Subcutaneous abdominal adipose tissue (tissue), 5 donors: ENCODE measurements around the gene PARD3B.
"Not testable (repeated sequence)": the region's sequence is repeated elsewhere in the genome, so short reads cannot be mapped to it uniquely, and the experiment has no call there.

Experiments used
- H3K27ac ChIP-seq: one replicate; pipeline ENCODE4 v1.7.0; 2013; ENCODE audit warnings: low read depth, mild to moderate bottlenecking, inconsistent platforms, low read length, moderate library complexity
- H3K27me3 ChIP-seq, 5 donors: one replicate each; pipeline ENCODE4 v1.7.0; 2013; ENCODE audit warnings: low read length in 5 of 5, inconsistent platforms in 1 of 5; ENCODE audit not compliant: control insufficient read depth in 5 of 5, insufficient read depth in 4 of 5
- H3K36me3 ChIP-seq, 5 donors: one replicate each; pipeline ENCODE4 v1.7.0; 2013; ENCODE audit warnings: low read length in 5 of 5; ENCODE audit not compliant: control insufficient read depth in 5 of 5, insufficient read depth in 5 of 5
- H3K4me1 ChIP-seq, 5 donors: one replicate each; pipeline ENCODE4 v1.7.0; 2013; ENCODE audit warnings: low read length in 5 of 5, mild to moderate bottlenecking in 3 of 5, moderate library complexity in 1 of 5; ENCODE audit not compliant: control insufficient read depth in 5 of 5, insufficient read depth in 5 of 5
- H3K4me3 ChIP-seq, 5 donors: one replicate each; pipeline ENCODE4 v1.7.0; 2013; ENCODE audit warnings: low read length in 5 of 5, low read depth in 1 of 5
- H3K9ac ChIP-seq, 5 donors: one replicate each; pipeline ENCODE4 v1.7.0; 2013; ENCODE audit warnings: low read length in 5 of 5, mild to moderate bottlenecking in 4 of 5, moderate library complexity in 3 of 5
- H3K9me3 ChIP-seq, 5 donors: one replicate each; pipeline ENCODE4 v1.7.0; 2013; ENCODE audit warnings: low read length in 5 of 5; ENCODE audit not compliant: control insufficient read depth in 5 of 5
- donor health status: healthy.
- donor health status: healthy.
- donor health status: healthy.
- donor health status: healthy.
- donor health status: healthy.

PARD3B gene

GRCh38 chr2:205217004-205217403, 671.7 kb downstream of the PARD3B start:
- no peaks in the 10 kb centered on the region for H3K4me1 ChIP-seq
- H3K27me3 ChIP-seq, result no peaks in the 10 kb centered on the region
- H3K9ac ChIP-seq, result no peak overlapping the region
- H3K36me3 ChIP-seq, result no peaks in the 10 kb centered on the region
- H3K4me3 ChIP-seq, result no peak overlapping the region
- H3K27ac ChIP-seq, result no peak overlapping the region
- H3K9me3 ChIP-seq, result no peaks in the 10 kb centered on the region

GRCh38 chr2:205218056-205218455, 672.8 kb downstream of the PARD3B start:
- Histone ChIP-seq H3K4me1 (no peaks in the 10 kb centered on the region), H3K36me3 (no peaks in the 10 kb centered on the region), H3K9me3 (no peaks in the 10 kb centered on the region), H3K27me3 (no peaks in the 10 kb centered on the region), H3K27ac (no peak overlapping the region), H3K9ac (no peak overlapping the region), H3K4me3 (no peak overlapping the region)

DNA sequence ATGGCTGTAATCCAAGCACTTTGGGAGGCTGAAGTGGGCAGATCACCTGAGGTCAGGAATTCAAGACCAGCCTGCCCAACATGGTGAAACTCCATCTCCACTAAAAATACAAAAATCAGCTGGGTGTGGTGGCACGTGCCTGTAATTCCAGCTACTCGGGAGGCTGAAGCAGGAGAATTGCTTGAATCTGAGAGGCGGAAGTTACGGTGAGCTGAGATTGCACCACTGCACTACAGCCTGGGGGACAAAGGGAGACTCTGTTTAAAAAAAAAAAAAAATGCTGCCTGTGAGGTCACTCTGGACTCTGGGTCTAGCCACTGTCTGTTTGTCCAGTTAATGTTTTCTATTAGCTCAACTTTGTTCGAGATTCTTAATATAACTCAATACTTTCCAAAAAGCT, 673.5 kb downstream of the PARD3B start:
- not testable (repeated sequence) for H3K36me3 ChIP-seq, H3K4me3 ChIP-seq, H3K9me3 ChIP-seq, H3K27me3 ChIP-seq, H3K9ac ChIP-seq, H3K27ac ChIP-seq, H3K4me1 ChIP-seq

DNA sequence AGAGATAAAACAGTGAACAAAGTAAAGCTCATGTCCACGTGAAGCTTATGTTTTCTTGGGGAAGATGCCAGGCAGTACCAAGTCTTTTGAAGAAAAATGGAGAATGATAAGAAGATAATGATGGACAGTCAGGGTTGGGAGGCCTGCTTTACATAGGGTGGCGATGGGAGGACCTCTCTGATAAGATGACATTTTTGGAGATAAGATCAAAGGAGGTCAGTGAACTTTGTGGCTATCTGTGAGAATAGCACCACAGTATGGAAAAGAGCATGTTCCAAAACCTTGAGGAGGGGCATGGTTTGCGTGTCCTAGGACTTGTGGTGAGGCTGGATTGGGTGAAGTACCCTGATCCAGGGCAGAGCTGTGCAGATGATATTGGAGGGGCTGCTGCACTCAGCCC, 675.3 kb downstream of the PARD3B start:
- Histone ChIP-seq H3K27ac (no peak overlapping the region), H3K4me3 (no peak overlapping the region), H3K27me3 (no peaks in the 10 kb centered on the region), H3K9me3 (peaks cover 0 to 3% (median 0%) of the 10 kb centered on the region in 5 donors), H3K9ac (no peak overlapping the region), H3K4me1 (no peaks in the 10 kb centered on the region), H3K36me3 (no peaks in the 10 kb centered on the region)

DNA sequence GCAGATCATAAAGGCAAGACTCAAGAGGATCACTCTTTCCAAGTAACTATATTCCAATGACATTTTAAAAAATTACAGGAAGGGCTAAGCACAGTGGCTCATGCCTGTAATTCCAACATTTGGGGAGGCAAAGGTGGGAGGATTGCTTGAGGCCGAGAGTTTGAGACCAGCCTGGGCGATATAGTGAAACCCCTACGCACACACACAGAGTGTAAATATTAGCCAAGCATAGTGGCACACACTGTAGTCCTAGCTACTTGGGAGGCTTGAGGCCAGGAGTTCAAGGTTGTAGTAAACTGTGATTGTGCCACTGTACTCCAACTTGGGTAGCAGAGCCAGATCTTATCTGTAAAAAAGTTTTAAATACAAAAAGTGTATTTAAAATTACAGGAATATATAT, 686.8 kb downstream of the PARD3B start:
- Histone ChIP-seq H3K9ac (no peak overlapping the region), H3K4me1 (no peaks in the 10 kb centered on the region), H3K9me3 (no peaks in the 10 kb centered on the region), H3K27ac (no peak overlapping the region), H3K27me3 (no peaks in the 10 kb centered on the region), H3K4me3 (no peak overlapping the region), H3K36me3 (peaks cover 4 to 10% (median 5%) of the 10 kb centered on the region in 5 donors)

DNA sequence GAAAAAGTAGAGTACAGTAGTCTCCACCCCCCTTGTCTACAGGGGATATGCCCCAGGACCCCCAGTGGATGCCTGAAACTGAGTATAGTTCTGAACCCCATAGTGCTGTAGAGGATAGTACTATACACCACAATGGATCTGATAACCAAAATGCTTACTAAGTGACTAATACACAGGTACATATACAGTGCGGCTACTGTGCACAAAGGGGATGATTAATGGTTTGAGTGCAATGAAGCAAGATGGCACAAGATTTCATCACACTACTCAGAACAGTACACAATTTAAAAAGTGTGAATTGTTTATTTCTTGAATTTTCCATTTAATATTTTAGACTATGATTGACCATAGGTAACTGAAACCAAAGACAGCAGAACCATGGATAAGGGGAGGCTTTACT, 690.2 kb downstream of the PARD3B start:
- Histone ChIP-seq H3K4me3 (no peak overlapping the region), H3K9ac (no peak overlapping the region), H3K27ac (no peak overlapping the region), H3K27me3 (no peaks in the 10 kb centered on the region), H3K36me3 (peaks cover 2 to 6% (median 5%) of the 10 kb centered on the region in 5 donors), H3K9me3 (no peaks in the 10 kb centered on the region), H3K4me1 (no peaks in the 10 kb centered on the region)

GRCh38 chr2:205237524-205237923, 692.2 kb downstream of the PARD3B start:
- no peaks in the 10 kb centered on the region for H3K4me1 ChIP-seq
- H3K9me3 ChIP-seq, result no peaks in the 10 kb centered on the region
- no peak overlapping the region for H3K4me3 ChIP-seq
- H3K27ac ChIP-seq, result no peak overlapping the region
- H3K27me3 ChIP-seq, result no peaks in the 10 kb centered on the region
- no peaks in the 10 kb centered on the region for H3K36me3 ChIP-seq
- no peak overlapping the region for H3K9ac ChIP-seq

DNA sequence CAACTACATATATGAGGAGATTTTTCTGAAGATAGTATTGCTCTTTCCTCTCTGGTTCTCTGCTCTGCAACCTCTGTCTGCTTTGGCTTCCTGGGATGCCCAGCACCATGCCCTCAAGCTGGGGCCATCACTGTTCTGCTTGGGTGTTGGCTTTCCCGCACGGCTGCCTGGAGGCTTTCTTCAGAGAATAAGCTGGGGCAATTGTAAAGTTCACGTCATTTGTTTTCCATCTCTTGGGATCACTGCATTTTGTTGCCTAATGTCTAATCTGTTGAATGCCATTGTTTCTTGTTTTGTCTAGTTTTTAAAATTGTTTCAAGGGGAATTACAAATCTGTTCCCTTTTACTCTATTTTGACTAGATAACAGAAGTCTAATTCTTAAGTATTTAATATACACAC, 699.7 kb downstream of the PARD3B start:
- peaks cover 0 to 8% (median 0%) of the 10 kb centered on the region in 5 donors for H3K4me1 ChIP-seq
- H3K36me3 ChIP-seq, result no peaks in the 10 kb centered on the region
- H3K9ac ChIP-seq, result peak overlapping the region in 1 of 5 donors; percentile 77
- peak overlapping the region; percentile 74 for H3K27ac ChIP-seq
- no peaks in the 10 kb centered on the region for H3K9me3 ChIP-seq
- H3K27me3 ChIP-seq, result no peaks in the 10 kb centered on the region
- H3K4me3 ChIP-seq, result no peak overlapping the region

DNA sequence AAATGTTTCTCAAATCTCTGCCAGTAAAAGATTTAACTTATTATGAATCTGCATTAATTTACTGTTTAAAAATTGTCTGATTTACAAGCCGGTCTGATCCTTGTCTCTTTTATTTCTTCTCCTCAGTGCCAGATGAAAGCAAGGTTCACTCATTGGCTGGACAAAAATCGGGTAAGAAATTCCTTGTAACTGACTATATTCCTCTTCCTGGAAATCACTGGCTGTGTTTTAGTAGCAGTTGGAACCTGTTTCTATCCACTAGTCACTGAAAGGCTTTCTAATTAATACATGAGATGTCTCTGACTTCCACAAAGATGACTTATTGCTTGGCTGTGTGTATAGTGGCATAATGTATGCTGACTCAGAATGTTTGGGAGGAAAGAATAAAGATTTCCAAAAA, 700.4 kb downstream of the PARD3B start:
- peak overlapping the region in 1 of 5 donors; percentile 77 for H3K9ac ChIP-seq
- H3K36me3 ChIP-seq, result no peaks in the 10 kb centered on the region
- H3K9me3 ChIP-seq, result no peaks in the 10 kb centered on the region
- peak overlapping the region; percentile 74 for H3K27ac ChIP-seq
- peaks cover 0 to 8% (median 0%) of the 10 kb centered on the region in 5 donors for H3K4me1 ChIP-seq
- no peak overlapping the region for H3K4me3 ChIP-seq
- no peaks in the 10 kb centered on the region for H3K27me3 ChIP-seq

- H3K27ac ChIP-seq, result no peak overlapping the region
- H3K4me1 ChIP-seq, result no peaks in the 10 kb centered on the region
- no peaks in the 10 kb centered on the region for H3K27me3 ChIP-seq
- no peaks in the 10 kb centered on the region for H3K9me3 ChIP-seq
- H3K9ac ChIP-seq, result no peak overlapping the region
- no peaks in the 10 kb centered on the region for H3K36me3 ChIP-seq
- no peak overlapping the region for H3K4me3 ChIP-seq
Measured at GRCh38 chr2:205259121-205259520, 713.8 kb downstream of the PARD3B start.

- no peak overlapping the region for H3K9ac ChIP-seq
- H3K27ac ChIP-seq, result no peak overlapping the region
- no peak overlapping the region for H3K4me3 ChIP-seq
- H3K36me3 ChIP-seq, result no peaks in the 10 kb centered on the region
- peaks cover 0 to 3% (median 0%) of the 10 kb centered on the region in 5 donors for H3K4me1 ChIP-seq
- no peaks in the 10 kb centered on the region for H3K27me3 ChIP-seq
- H3K9me3 ChIP-seq, result no peaks in the 10 kb centered on the region
Measured at GRCh38 chr2:205261516-205262020, 716.3 kb downstream of the PARD3B start.
